Osteocyte (in vitro differentiated cells): ENCODE results near the gene MAML2. TPM values are rescaled to one million over a fixed set of nuclear protein-coding genes. Genes with fewer than 3 reads are reported as not detected.
A peak's percentile ranks its signal among the peaks of the same experiment; 100 is the strongest.

Experiments used
- DNase-seq: peaks from one replicate; pipeline ENCODE4 v3.0.0; 2021; ENCODE audit warnings: mixed read lengths; ENCODE audit not compliant: unreplicated experiment; ENCODE audit errors: extremely low spot score
- H3K27ac Mint-ChIP-seq: one replicate; pipeline ENCODE4 v1.8.0; 2021; ENCODE audit warnings: mild to moderate bottlenecking, mixed read lengths; ENCODE audit not compliant: unreplicated experiment
- H3K27me3 Mint-ChIP-seq: one replicate; pipeline ENCODE4 v1.8.0; 2021; ENCODE audit warnings: mixed read lengths; ENCODE audit not compliant: unreplicated experiment
- H3K36me3 Mint-ChIP-seq: one replicate; pipeline ENCODE4 v1.8.0; 2021; ENCODE audit warnings: mixed read lengths; ENCODE audit not compliant: unreplicated experiment
- H3K4me1 Mint-ChIP-seq: one replicate; pipeline ENCODE4 v1.8.0; 2021; ENCODE audit warnings: mixed read lengths; ENCODE audit not compliant: unreplicated experiment
- H3K4me3 Mint-ChIP-seq: one replicate; pipeline ENCODE4 v1.8.0; 2021; ENCODE audit warnings: mild to moderate bottlenecking, moderate library complexity, mixed read lengths; ENCODE audit not compliant: unreplicated experiment
- H3K9me3 Mint-ChIP-seq: one replicate; pipeline ENCODE4 v1.8.0; 2021; ENCODE audit warnings: mixed read lengths; ENCODE audit not compliant: unreplicated experiment
- total RNA-seq: library from RNA; stranded (reverse); gene quantifications from 2 replicates; pipeline ENCODE4 v1.2.1, GENCODE V29; 2021
- TF ChIP-seq, protein P1 (sequence below): fragments of 200-600 bp; sonication (generic); IDR thresholded peaks from 2 replicates; pipeline ENCODE4 v1.5.0; 2021; ENCODE audit warnings: antibody characterized with exemption, mild to moderate bottlenecking, moderate library complexity

The MAML2 gene
- total RNA-seq, 1 donor from 2014 or later = 29.3 TPM

DNA sequence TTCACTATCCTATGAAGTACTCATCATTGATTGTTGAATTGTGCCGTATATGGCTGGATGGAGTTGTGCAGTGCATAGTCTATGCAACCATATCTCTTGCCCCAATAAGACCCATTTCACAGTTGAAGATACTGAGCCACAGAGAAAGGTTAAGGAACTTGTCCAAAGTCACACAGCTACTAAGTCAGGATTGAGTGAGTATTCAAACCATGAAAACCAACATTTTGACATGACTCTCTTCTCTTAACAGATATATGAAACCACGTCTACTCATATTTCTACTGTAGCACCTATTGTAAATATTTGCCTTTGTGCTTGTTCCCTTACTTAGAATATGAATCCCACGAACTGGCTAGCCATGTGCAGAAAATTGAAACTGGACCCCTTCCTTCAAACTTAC lies 58.1 kb downstream of the MAML2 start:
- Mint-ChIP-seq H3K27me3 (no peaks in the 10 kb centered on the region), H3K4me1 (peaks cover 27% of the 10 kb centered on the region), H3K27ac (no peak overlapping the region), H3K36me3 (peaks cover 12% of the 10 kb centered on the region), H3K4me3 (no peak overlapping the region), H3K9me3 (no peaks in the 10 kb centered on the region)
- DNase-seq = no peak
- TF ChIP-seq, protein P1, sequence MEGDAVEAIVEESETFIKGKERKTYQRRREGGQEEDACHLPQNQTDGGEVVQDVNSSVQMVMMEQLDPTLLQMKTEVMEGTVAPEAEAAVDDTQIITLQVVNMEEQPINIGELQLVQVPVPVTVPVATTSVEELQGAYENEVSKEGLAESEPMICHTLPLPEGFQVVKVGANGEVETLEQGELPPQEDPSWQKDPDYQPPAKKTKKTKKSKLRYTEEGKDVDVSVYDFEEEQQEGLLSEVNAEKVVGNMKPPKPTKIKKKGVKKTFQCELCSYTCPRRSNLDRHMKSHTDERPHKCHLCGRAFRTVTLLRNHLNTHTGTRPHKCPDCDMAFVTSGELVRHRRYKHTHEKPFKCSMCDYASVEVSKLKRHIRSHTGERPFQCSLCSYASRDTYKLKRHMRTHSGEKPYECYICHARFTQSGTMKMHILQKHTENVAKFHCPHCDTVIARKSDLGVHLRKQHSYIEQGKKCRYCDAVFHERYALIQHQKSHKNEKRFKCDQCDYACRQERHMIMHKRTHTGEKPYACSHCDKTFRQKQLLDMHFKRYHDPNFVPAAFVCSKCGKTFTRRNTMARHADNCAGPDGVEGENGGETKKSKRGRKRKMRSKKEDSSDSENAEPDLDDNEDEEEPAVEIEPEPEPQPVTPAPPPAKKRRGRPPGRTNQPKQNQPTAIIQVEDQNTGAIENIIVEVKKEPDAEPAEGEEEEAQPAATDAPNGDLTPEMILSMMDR = no peak

DNA sequence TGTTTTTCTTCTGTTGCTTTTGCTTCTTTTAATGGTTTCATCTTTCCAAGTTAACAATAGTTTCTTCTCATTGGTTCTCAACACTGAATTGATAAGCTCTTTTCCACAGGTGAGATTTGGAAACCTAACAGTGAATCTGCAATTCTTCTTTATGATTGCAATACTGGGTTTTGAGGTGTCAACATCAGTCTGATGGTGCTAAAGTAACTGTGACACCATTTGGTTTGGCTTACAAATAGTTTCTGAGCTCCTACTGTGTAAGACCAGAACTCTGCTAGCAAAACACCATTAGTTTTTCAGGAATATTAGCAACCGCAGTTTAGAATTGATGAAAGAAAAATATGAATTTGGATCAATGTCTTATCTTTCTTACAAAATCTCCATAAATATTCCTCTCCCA lies 58.6 kb downstream of the MAML2 start:
- Mint-ChIP-seq H3K4me1 (peaks cover 32% of the 10 kb centered on the region), H3K27ac (no peak overlapping the region), H3K9me3 (no peaks in the 10 kb centered on the region), H3K4me3 (no peak overlapping the region), H3K27me3 (no peaks in the 10 kb centered on the region), H3K36me3 (peaks cover 12% of the 10 kb centered on the region)
- DNase-seq = no peak
- TF ChIP-seq, protein P1 = no peak

DNA sequence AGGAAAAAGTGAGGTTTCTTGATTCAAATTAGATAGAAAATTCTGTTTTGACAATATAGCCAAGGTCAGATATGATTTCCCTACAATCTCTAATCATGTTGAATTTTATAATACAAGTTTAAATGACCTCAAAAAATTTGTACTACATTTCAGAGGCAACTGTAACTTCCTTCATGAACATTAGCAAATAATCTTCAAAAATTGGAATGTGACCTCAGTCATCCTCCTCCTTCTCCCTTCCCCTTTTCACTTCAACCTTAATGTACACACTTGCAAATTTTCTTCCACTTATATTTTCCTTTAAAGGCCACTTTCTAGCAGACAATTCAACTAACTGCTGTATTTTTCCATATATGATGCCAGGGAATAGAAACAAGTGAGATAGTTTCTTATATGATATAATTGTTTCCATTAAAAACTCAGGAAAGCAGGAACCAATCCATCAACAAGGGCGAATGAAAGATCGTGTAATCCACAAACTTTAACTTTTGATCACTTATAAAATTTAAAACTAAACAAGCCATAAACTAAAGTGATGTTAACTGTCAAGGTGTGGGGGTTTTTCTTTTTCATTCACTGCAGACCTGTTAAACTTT lies 60.3 kb downstream of the MAML2 start:
- Mint-ChIP-seq H3K27me3 (no peaks in the 10 kb centered on the region), H3K9me3 (no peaks in the 10 kb centered on the region), H3K4me3 (no peak overlapping the region), H3K36me3 (peaks cover 10% of the 10 kb centered on the region), H3K27ac (peak overlapping the region; percentile 43), H3K4me1 (peaks cover 45% of the 10 kb centered on the region)
- no peak for DNase-seq
- TF ChIP-seq, protein P1 = no peak

DNA sequence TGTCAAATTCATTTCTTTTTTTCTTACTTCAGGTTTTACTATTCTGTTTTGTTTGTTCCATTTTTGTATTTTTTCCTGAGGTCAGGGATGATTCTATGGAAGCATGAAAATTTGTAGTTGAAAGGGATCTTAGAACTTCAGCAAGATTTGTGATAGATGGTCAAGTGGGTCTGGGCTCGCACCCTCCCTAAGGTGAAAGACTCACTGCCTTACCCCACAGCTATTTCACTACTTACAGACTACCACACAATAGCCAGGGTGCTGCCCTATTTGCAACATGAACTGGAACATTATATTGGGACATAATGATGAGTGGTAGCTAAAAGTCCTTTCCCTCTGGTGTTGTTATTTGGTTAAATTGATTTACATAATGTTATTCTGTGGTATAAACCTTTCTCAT lies 62.6 kb downstream of the MAML2 start:
- Mint-ChIP-seq H3K27ac (peak overlapping the region; percentile 45), H3K4me3 (no peak overlapping the region), H3K27me3 (no peaks in the 10 kb centered on the region), H3K36me3 (peaks cover 7% of the 10 kb centered on the region), H3K9me3 (no peaks in the 10 kb centered on the region), H3K4me1 (peaks cover 49% of the 10 kb centered on the region)
- DNase-seq = no peak
- TF ChIP-seq, protein P1 = no peak

DNA sequence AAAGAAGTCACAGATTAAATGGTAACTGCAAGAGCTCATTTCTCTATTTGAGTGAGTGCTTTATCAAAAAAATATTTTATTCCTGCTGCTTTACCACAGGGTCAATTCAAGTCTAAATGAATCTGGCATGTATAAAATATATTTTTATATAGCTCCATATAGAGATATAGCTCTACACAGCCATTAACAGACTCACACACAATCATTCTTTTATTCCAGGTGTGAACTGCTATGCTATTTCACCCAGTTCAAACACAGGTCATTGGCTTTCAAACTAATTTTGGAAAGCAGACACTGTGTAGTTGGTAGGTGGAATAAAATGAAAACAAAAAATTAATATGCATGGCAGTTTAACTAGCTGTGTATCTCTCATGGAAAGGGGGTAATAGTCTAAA lies 63.1 kb downstream of the MAML2 start:
- peaks cover 52% of the 10 kb centered on the region for H3K4me1 Mint-ChIP-seq
- H3K36me3 Mint-ChIP-seq = peaks cover 4% of the 10 kb centered on the region
- H3K27me3 Mint-ChIP-seq = no peaks in the 10 kb centered on the region
- no peak for DNase-seq
- no peaks in the 10 kb centered on the region for H3K9me3 Mint-ChIP-seq
- H3K27ac Mint-ChIP-seq = no peak overlapping the region
- H3K4me3 Mint-ChIP-seq = no peak overlapping the region
- TF ChIP-seq, protein P1 = no peak
